ENCODE data around the gene GATAD2A. TPM values are rescaled to one million over a fixed set of nuclear protein-coding genes. Genes with fewer than 3 reads are reported as not detected.
A peak's percentile ranks its signal among the peaks of the same experiment; 100 is the strongest.

The GATAD2A gene
- total and polyA plus RNA-seq, 2 of the 13 experiments (the other 11 are each of a cell fraction or from before 2014, with no cell fraction given): 16.8 to 28.6 TPM

GRCh38 chr19:19533841-19534240 lies 128.4 kb downstream of the GATAD2A start:
- H3K4me3 ChIP-seq (replicated peaks in 1 of 3; ENCODE audit: insufficient read depth in 1 of 3, low read depth in 2 of 3, low read length in 3 of 3): no peak overlapping the region
- H3K27me3 ChIP-seq (ENCODE audit: control insufficient read depth in 1 of 2, insufficient read depth in 2 of 2, low read length in 2 of 2): 0 out of 5 replicates have a peak, but pooled peaks cover 0 to 4% of the 10 kb centered on the region in 2 experiments
- no peak overlapping the region for H3K27ac ChIP-seq (ENCODE audit: extremely low read length, insufficient read depth, low read length)
- CTCF ChIA-PET (ENCODE audit: low intra/inter-chr PET ratio, low total read pairs): interaction anchor here (2.6 kb wide), 1 partner anchor 110 kb away, joined by 23 read pairs; the partner anchor contains the start of gene GMIP
- DNase-seq (ENCODE audit: low spot score): no peak
- no peak overlapping the region for H2AFZ ChIP-seq (ENCODE audit: low read length)
- no peaks in the 10 kb centered on the region for H3K79me2 ChIP-seq (ENCODE audit: insufficient read depth, low read length)
- H3K9me3 ChIP-seq (ENCODE audit: low read length): no peaks in the 10 kb centered on the region
- WGBS (ENCODE audit: low lambda C conversion rate): 85% methylated on average over 6 of the region's 6 CpGs
- no peaks in the 10 kb centered on the region for H4K20me1 ChIP-seq (ENCODE audit: insufficient read depth, low read length)
- TF ChIP-seq SP4 (CRISPR knock-in tag; IDR thresholded peaks at IDR 0.05) (no peak), CENPX (CRISPR knock-in tag; IDR thresholded peaks at IDR 0.05) (no peak), JUN (CRISPR knock-in tag; IDR thresholded peaks at IDR 0.05) (no peak), SP2 (CRISPR knock-in tag; IDR thresholded peaks at IDR 0.05) (no peak), ZFP91 (CRISPR knock-in tag; IDR thresholded peaks at IDR 0.05; ENCODE audit: borderline replicate concordance) (no peak), ZNF143 (CRISPR knock-in tag; IDR thresholded peaks at IDR 0.05) (no peak)
- no peak for ATAC-seq
- no peak overlapping the region for H3K4me2 ChIP-seq (ENCODE audit: low read depth, low read length)
- H3K9ac ChIP-seq (ENCODE audit: insufficient read depth, low read depth, low read length): no peak overlapping the region
- no peaks in the 10 kb centered on the region; a peak in 2 of 5 replicates for H3K36me3 ChIP-seq (replicated peaks in 1 of 2; ENCODE audit: control insufficient read depth in 1 of 2, insufficient read depth in 2 of 2, low read length in 2 of 2)
- in situ Hi-C loops (cut with HindIII; ENCODE audit: extremely low pct_ligation_motif_present, low pct_unique_long_range_greater_than_20kb): loop anchor here (25.0 kb wide), 1 partner anchor 428 kb away; no protein-coding TSS in a partner anchor
- no peak for FAIRE-seq
- peaks cover 7% of the 10 kb centered on the region; the same call in 1 of the 2 replicates for H3K4me1 ChIP-seq (ENCODE audit: insufficient read depth, low read length)
- intact Hi-C loops (cut with micrococcal nuclease; ENCODE audit: unreplicated experiment): loop anchor here (5.0 kb wide), 2 partner anchors 108 to 423 kb away; partner anchors contain the start of gene GMIP
- BruUV-seq (replicated peaks): TSS peak; percentile 35
- POLR2A ChIA-PET: no interaction called here
